GM12878 (cell line): ENCODE results near the gene MAPT. TPM values are rescaled to one million over a fixed set of nuclear protein-coding genes. Genes with fewer than 3 reads are reported as not detected.
A peak's percentile ranks its signal among the peaks of the same experiment; 100 is the strongest.

Experiments used
- ATAC-seq: fragments of 200-7000 bp; cut with Tn5 transposase; 3 replicates; pipeline ENCODE4 v1.9.1; 2020; ENCODE audit warnings: mild to moderate bottlenecking, moderate library complexity
- BruUV-seq: library from RNA; stranded (reverse); fragments of 400-500 nt; replicated peaks from 2 replicates; lab custom pipeline; 2021; lab: Mats Ljungman, UMichigan
- CTCF ChIA-PET: fragments of 300-600 bp; sonication (Branson Sonifier 250); formaldehyde crosslinking; extraction: SDS; loops from one replicate; lab custom pipeline; 2021; ENCODE audit warnings: inconsistent platforms; lab: Yijun Ruan, JAX
- POLR2A ChIA-PET: fragments of 350-600 bp; formaldehyde crosslinking; extraction: SDS; loops from one replicate; lab custom pipeline; 2021; ENCODE audit warnings: inconsistent platforms; lab: Charles Lee
- RAD21 ChIA-PET: fragments of 300-600 bp; sonication (Branson Sonifier 250); formaldehyde crosslinking; loops from one replicate; lab custom pipeline; 2023; ENCODE audit warnings: antibody characterized with exemption; ENCODE audit not compliant: unreplicated experiment; lab: Charles Lee
- SMC1A ChIA-PET: fragments of 300-600 bp; sonication (Branson Sonifier 250); formaldehyde crosslinking; loops from one replicate; lab custom pipeline; 2023; ENCODE audit not compliant: unreplicated experiment, uncharacterized antibody; lab: Charles Lee
- DNase-seq: peaks from one replicate; pipeline ENCODE4 v3.0.0-alpha.2; 2011; ENCODE audit warnings: low read depth, low spot score
- FAIRE-seq: peaks from 3 replicates; lab custom pipeline; 2011; peaks lifted over from hg19 to GRCh38; lab: Jason Lieb, UNC
- H2AFZ ChIP-seq: 2 replicates; pipeline ENCODE4 v1.6.0; 2011; ENCODE audit warnings: low read depth, low read length, control low read depth; ENCODE audit not compliant: control insufficient read depth
- H3K27ac ChIP-seq: 2 replicates; pipeline ENCODE4 v1.5.1; 2011; ENCODE audit warnings: control low read depth; ENCODE audit not compliant: control insufficient read depth, insufficient read depth
- H3K27me3 ChIP-seq, 2 experiments: replicated peaks in 1 of 2; 2 replicates each; pipeline versions ENCODE4 v1.6.0 to v1.6.1; 2011; ENCODE audit warnings: low read length in 1 of 2; ENCODE audit not compliant: control insufficient read depth in 2 of 2, insufficient read depth in 2 of 2
- H3K36me3 ChIP-seq, 2 experiments: 2 replicates each; pipeline ENCODE4 v1.5.1; 2011; ENCODE audit warnings: low read length in 1 of 2; ENCODE audit not compliant: control insufficient read depth in 2 of 2, insufficient read depth in 2 of 2
- H3K4me1 ChIP-seq: 2 replicates; pipeline ENCODE4 v1.6.1; 2011; ENCODE audit warnings: mild to moderate bottlenecking, low read length, moderate library complexity, mixed read lengths; ENCODE audit not compliant: control insufficient read depth, insufficient read depth
- H3K4me2 ChIP-seq: 2 replicates; pipeline ENCODE4 v1.6.0; 2011; ENCODE audit warnings: control low read depth; ENCODE audit not compliant: control insufficient read depth, insufficient read depth
- H3K4me3 ChIP-seq: fragments of 200-600 bp; sonication (generic); 2 replicates; pipeline ENCODE4 v1.5.1; 2016
- H3K79me2 ChIP-seq: 2 replicates; pipeline ENCODE4 v1.6.0; 2011; ENCODE audit warnings: low read length; ENCODE audit not compliant: control insufficient read depth, insufficient read depth
- H3K9ac ChIP-seq: 2 replicates; pipeline ENCODE4 v1.8.0; 2011; ENCODE audit warnings: low read length, control low read depth, mixed read lengths; ENCODE audit not compliant: control insufficient read depth, insufficient read depth
- H3K9me3 ChIP-seq: replicated peaks from 3 replicates; pipeline ENCODE4 v1.5.1; 2011; ENCODE audit warnings: mild to moderate bottlenecking, low read length; ENCODE audit not compliant: control insufficient read depth, insufficient read depth
- H4K20me1 ChIP-seq: 2 replicates; pipeline ENCODE4 v1.6.0; 2011; ENCODE audit not compliant: control insufficient read depth, insufficient read depth
- CEBPZ ChIP-seq: fragments of 150-350 bp; IDR thresholded peaks from 2 replicates; pipeline ENCODE4 v1.6.1; 2016; ENCODE audit warnings: low read depth, low read length
- CTCF ChIP-seq, 3 experiments: IDR thresholded peaks in 2 of 3; conservative IDR thresholded peaks in 1 of 3; 2 replicates each; pipeline ENCODE4 v1.5.1; 2011; ENCODE audit warnings: low read depth in 3 of 3, low read length in 3 of 3, mild to moderate bottlenecking in 3 of 3, control low read depth in 2 of 3, moderate library complexity in 2 of 3, inconsistent platforms in 1 of 3, mixed read lengths in 1 of 3; ENCODE audit not compliant: control insufficient read depth in 2 of 3, insufficient read depth in 1 of 3; ENCODE audit errors: extremely low read depth in 1 of 3
- RAD21 ChIP-seq: IDR thresholded peaks from 2 replicates; pipeline ENCODE4 v1.6.1; 2011; ENCODE audit warnings: mild to moderate bottlenecking, low read depth, low read length, moderate library complexity; ENCODE audit not compliant: insufficient read depth
- WGBS: methylation state at CpG from one replicate; pipeline ENCODE4 v1.1.6; 2016; ENCODE audit warnings: low lambda C conversion rate; ENCODE audit not compliant: insufficient replicate concordance, insufficient coverage; ENCODE audit errors: missing lambda C conversion rate; 5-methylcytosine and 5-hydroxymethylcytosine counted together
- in situ Hi-C: fragments of 300-500 bp; cut with MboI; formaldehyde crosslinking; loops from 9 replicates; pipeline ENCODE4 v1.14.3; 2018; ENCODE audit warnings: mixed read lengths
- intact Hi-C: fragments of 100-400 bp; cut with micrococcal nuclease; formaldehyde crosslinking; loops from one replicate; pipeline ENCODE4 v1.14.2; 2022; ENCODE audit not compliant: unreplicated experiment
- polyA plus RNA-seq, 11 experiments: library from polyadenylated mRNA; depleted of rRNA in 4 of 11; unstranded in 6 of 11; stranded (reverse) in 5 of 11; fragments of >200 nt; fragmentation: Nextera tagmentation in 4 of 11; fragmentation: Illumina TruSeq in 1 of 11; extraction: Ambion mirVana in 4 of 11; extraction: Trizol in 1 of 11; gene quantifications; 1 replicate in 1 of 11; 2 replicates in 10 of 11; pipeline versions ENCODE4 v1.2.1 to v1.2.3, GENCODE V29; 2011 to 2016; ENCODE audit warnings: inconsistent platforms in 2 of 11, missing spikeins in 2 of 11, low read depth in 1 of 11
- total RNA-seq, 4 experiments: library from RNA; depleted of rRNA in 3 of 4; stranded (reverse); fragments of >200 nt in 3 of 4; fragmentation: Illumina TruSeq in 1 of 4; extraction: Trizol in 1 of 4; gene quantifications; 2 replicates each; pipeline versions ENCODE4 v1.2.1 to v1.2.3, GENCODE V29; 2013 to 2021

Gene MAPT
- total and polyA plus RNA-seq, 10 of the 15 experiments (the other 5 are each of a cell fraction or from before 2014, with no cell fraction given): under 0.01 to 0.05 (median 0.03) TPM; not detected in 7

- peak; percentile 89 for TF ChIP-seq RAD21
- TF ChIP-seq, all 136 proteins: peak for 7
Observed at GRCh38 chr17:46002311-46002972, 108.1 kb downstream of the MAPT start (continued).

GRCh38 chr17:46002973-46003316 lies 108.6 kb downstream of the MAPT start:
- in situ Hi-C loops (loop anchor here (5.0 kb wide), 2 partner anchors 214 to 264 kb away; no protein-coding TSS in a partner anchor), intact Hi-C loops (loop anchor here (1.0 kb wide), 1 partner anchor 210 kb away; no protein-coding TSS in a partner anchor)
- RAD21 ChIA-PET: interaction anchor here (1.3 to 2.0 kb wide), 4 partner anchors 46 to 210 kb away, joined by 3 to 12 read pairs (median 5); partner anchors contain the start of gene KANSL1
- no peaks in the 10 kb centered on the region for H3K27me3 ChIP-seq
- peak; percentile 11; the same call in 2 of the 3 replicates for ATAC-seq
- POLR2A ChIA-PET: interaction anchor here (1.5 kb wide), 1 partner anchor 208 kb away, joined by 3 read pairs; no protein-coding TSS in a partner anchor
- TF ChIP-seq CTCF (IDR thresholded peaks at IDR 0.05 in 2 of 3, conservative IDR thresholded peaks at IDR 0.05 in 1 of 3; ENCODE audit: control insufficient read depth in 2 of 3, extremely low read depth in 1 of 3, insufficient read depth in 1 of 3, low read depth in 3 of 3, low read length in 3 of 3): no peak
- TF ChIP-seq CEBPZ: no peak
- CTCF ChIA-PET: interaction anchor here (0.6 to 6.4 kb wide), 12 partner anchors 12 to 284 kb away, joined by 3 to 65 read pairs (median 4); no protein-coding TSS in a partner anchor
- H3K4me3 ChIP-seq: no peak overlapping the region
- WGBS: 45% methylated on average over 7 of the region's 7 CpGs
- H3K27ac ChIP-seq: no peak overlapping the region
- no peaks in the 10 kb centered on the region for H4K20me1 ChIP-seq
- DNase-seq: no peak
- BruUV-seq: no TSS peak
- SMC1A ChIA-PET: interaction anchor here (0.7 to 3.1 kb wide), 7 partner anchors 42 to 210 kb away, joined by 3 to 12 read pairs (median 4); no protein-coding TSS in a partner anchor
- no peak overlapping the region for H2AFZ ChIP-seq
- H3K36me3 ChIP-seq: no peaks in the 10 kb centered on the region
- H3K4me2 ChIP-seq: no peak overlapping the region
- no peak overlapping the region for H3K9ac ChIP-seq
- no peaks in the 10 kb centered on the region for H3K79me2 ChIP-seq
- no peaks in the 10 kb centered on the region for H3K4me1 ChIP-seq
- H3K9me3 ChIP-seq: no peaks in the 10 kb centered on the region
- no peak for FAIRE-seq
